Mucosa of descending colon (tissue), 3 donors: ENCODE data around the gene EFNA5. TPM values are rescaled to one million over a fixed set of nuclear protein-coding genes. Genes with fewer than 3 reads are reported as not detected.

ENCODE experiments used
- ATAC-seq: fragments of 200-7000 bp; cut with Tn5 transposase; one replicate; pipeline ENCODE4 v1.9.1; 2020; ENCODE audit warnings: mild to moderate bottlenecking, moderate library complexity
- DNase-seq, 3 donors: peaks; one replicate each; pipeline ENCODE4 v3.0.0-alpha.2; 2020
- H3K36me3 ChIP-seq: fragments of 200-600 bp; one replicate; pipeline ENCODE4 v1.8.0; 2021; ENCODE audit warnings: low read depth, mild to moderate bottlenecking
- H3K4me1 ChIP-seq: fragments of 200-600 bp; one replicate; pipeline ENCODE4 v1.8.0; 2021; ENCODE audit warnings: low read depth, mild to moderate bottlenecking
- H3K4me3 ChIP-seq: fragments of 200-600 bp; one replicate; pipeline ENCODE4 v1.8.0; 2021; ENCODE audit warnings: mild to moderate bottlenecking
- H3K9me3 ChIP-seq: fragments of 200-600 bp; one replicate; pipeline ENCODE4 v1.8.0; 2021; ENCODE audit warnings: mild to moderate bottlenecking
- CTCF ChIP-seq: fragments of 200-600 bp; IDR thresholded peaks from one replicate; pipeline ENCODE4 v1.8.0; 2022; ENCODE audit warnings: antibody characterized with exemption, mild to moderate bottlenecking
- intact Hi-C, 2 donors: fragments of 100-400 bp; cut with DNase I in 1 of 2; cut with micrococcal nuclease in 1 of 2; formaldehyde crosslinking; loops; one replicate each; pipeline versions ENCODE4 v1.11.0 to v1.11.1; 2022; cut with DNase I, micrococcal nuclease
- total RNA-seq, 3 donors: library from RNA; stranded (reverse); fragmentation: NEBNext Ultra II Directional in 2 of 3; extraction: Animal tissue kit (Norgen Biotek cat#: 25700) in 2 of 3; gene quantifications; one replicate each; pipeline versions ENCODE4 v1.2.1 to v1.2.4, GENCODE V29; 2021 to 2023
- donor health status: DM: no; HTN: no; CAD: no; lungs with moderate emphysema.
- donor health status: DM: no; HTN: no; CAD: no.
- donor health status: DM: no; HTN: yes; CAD: no.

Gene EFNA5
- total RNA-seq, 3 donors from 2014 or later: 12.7 to 14.4 (median 14.3) TPM

- no peaks in the 10 kb centered on the region for H3K9me3 ChIP-seq
- no peaks in the 10 kb centered on the region for H3K36me3 ChIP-seq
- no peaks in the 10 kb centered on the region for H3K4me1 ChIP-seq
- DNase-seq (no peak), ATAC-seq (no peak)
- intact Hi-C loops: no loop called here
- H3K4me3 ChIP-seq: no peak overlapping the region
- no peak for TF ChIP-seq CTCF
Observed at GRCh38 chr5:107431998-107432397, 238.7 kb downstream of the EFNA5 start.

- intact Hi-C loops: no loop called here
- Histone ChIP-seq H3K36me3 (no peaks in the 10 kb centered on the region), H3K4me1 (no peaks in the 10 kb centered on the region), H3K4me3 (no peak overlapping the region), H3K9me3 (no peaks in the 10 kb centered on the region)
- ATAC-seq (no peak), DNase-seq (no peak)
- TF ChIP-seq CTCF: no peak
Observed at GRCh38 chr5:107431536-107431935, 239.2 kb downstream of the EFNA5 start.

GRCh38 chr5:107430071-107430625, 240.6 kb downstream of the EFNA5 start:
- intact Hi-C loops: no loop called here
- TF ChIP-seq CTCF: no peak
- no peak for DNase-seq
- Histone ChIP-seq H3K9me3 (no peaks in the 10 kb centered on the region), H3K4me3 (no peak overlapping the region), H3K36me3 (no peaks in the 10 kb centered on the region), H3K4me1 (no peaks in the 10 kb centered on the region)
- no peak for ATAC-seq

- Histone ChIP-seq H3K4me3 (no peak overlapping the region), H3K4me1 (no peaks in the 10 kb centered on the region), H3K36me3 (no peaks in the 10 kb centered on the region), H3K9me3 (no peaks in the 10 kb centered on the region)
- no peak for TF ChIP-seq CTCF
- DNase-seq (no peak), ATAC-seq (peak; percentile 48)
- intact Hi-C loops: no loop called here
Observed at GRCh38 chr5:107428303-107428813, 242.4 kb downstream of the EFNA5 start.

GRCh38 chr5:107426872-107427271, 243.9 kb downstream of the EFNA5 start:
- no peaks in the 10 kb centered on the region for H3K4me1 ChIP-seq
- TF ChIP-seq CTCF: no peak
- DNase-seq (no peak), ATAC-seq (no peak)
- H3K9me3 ChIP-seq: no peaks in the 10 kb centered on the region
- H3K36me3 ChIP-seq: no peaks in the 10 kb centered on the region
- no peak overlapping the region for H3K4me3 ChIP-seq
- intact Hi-C loops: no loop called here

GRCh38 chr5:107426209-107426608, 244.5 kb downstream of the EFNA5 start:
- Histone ChIP-seq H3K9me3 (no peaks in the 10 kb centered on the region), H3K36me3 (no peaks in the 10 kb centered on the region), H3K4me1 (no peaks in the 10 kb centered on the region), H3K4me3 (no peak overlapping the region)
- no peak for DNase-seq
- no peak for ATAC-seq
- no peak for TF ChIP-seq CTCF
- intact Hi-C loops: no loop called here
